Neural cell (in vitro differentiated cells): ENCODE measurements around the gene ANKRD33. TPM values are rescaled to one million over a fixed set of nuclear protein-coding genes. Genes with fewer than 3 reads are reported as not detected.

ENCODE experiments used
- H2AFZ ChIP-seq: fragments of 200-600, 300-800 bp; sonication (generic), shearing (Covaris generic); 2 replicates; pipeline ENCODE4 v1.6.0; 2014; ENCODE audit warnings: low read depth, mild to moderate bottlenecking, antibody characterized with exemption, low read length, moderate library complexity
- H3F3A ChIP-seq: fragments of 200-600 bp; shearing (Covaris generic); 2 replicates; pipeline ENCODE4 v1.6.1; 2016; ENCODE audit warnings: mild to moderate bottlenecking, moderate library complexity, mixed read lengths, antibody characterized with exemption, low read length; ENCODE audit not compliant: insufficient read depth, poor library complexity, severe bottlenecking
- H3K27ac ChIP-seq: fragments of 200-600, 300-800 bp; sonication (generic), shearing (Covaris generic); 2 replicates; pipeline ENCODE4 v1.5.1; 2014; ENCODE audit warnings: mild to moderate bottlenecking, low read length, moderate library complexity
- H3K27me3 ChIP-seq: fragments of 300-800, 200-600 bp; sonication (generic), shearing (Covaris generic); 2 replicates; pipeline ENCODE4 v1.6.0; 2014; ENCODE audit warnings: mild to moderate bottlenecking, low read depth, low read length, moderate library complexity; ENCODE audit not compliant: insufficient read depth
- H3K36me3 ChIP-seq: fragments of 300-800, 200-600 bp; sonication (generic), shearing (Covaris generic); 2 replicates; pipeline ENCODE4 v1.5.1; 2014; ENCODE audit warnings: mild to moderate bottlenecking, antibody characterized with exemption, low read length, moderate library complexity; ENCODE audit not compliant: insufficient read depth
- H3K4me2 ChIP-seq: fragments of 300-800, 200-600 bp; sonication (generic), shearing (Covaris generic); 2 replicates; pipeline ENCODE4 v1.6.0; 2014; ENCODE audit warnings: mild to moderate bottlenecking, low read length
- H3K4me3 ChIP-seq: fragments of 300-800, 200-600 bp; sonication (generic), shearing (Covaris generic); 2 replicates; pipeline ENCODE4 v1.5.1; 2014; ENCODE audit warnings: mild to moderate bottlenecking, low read length, moderate library complexity
- H3K79me2 ChIP-seq: fragments of 200-600 bp; shearing (Covaris generic); replicated peaks from 2 replicates; pipeline ENCODE4 v1.6.0; 2014; ENCODE audit warnings: mild to moderate bottlenecking, low read length, moderate library complexity; ENCODE audit not compliant: insufficient read depth
- H3K9ac ChIP-seq: fragments of 300-800, 200-600 bp; sonication (generic), shearing (Covaris generic); 2 replicates; pipeline ENCODE4 v1.6.1; 2016; ENCODE audit warnings: mild to moderate bottlenecking, low read length, mixed read lengths
- H3K9me2 ChIP-seq: fragments of 200-600 bp; shearing (Covaris generic); 2 replicates; pipeline ENCODE4 v1.6.1; 2016; ENCODE audit warnings: mild to moderate bottlenecking, low read length, mixed read lengths; ENCODE audit not compliant: insufficient read depth
- H3K9me3 ChIP-seq: fragments of 200-600, 300-800 bp; sonication (generic), shearing (Covaris generic); 2 replicates; pipeline ENCODE4 v1.6.1; 2016; ENCODE audit warnings: mild to moderate bottlenecking, mixed run types, low read length, moderate library complexity, mixed read lengths
- H4K20me1 ChIP-seq: fragments of 200-600 bp; shearing (Covaris generic); 2 replicates; pipeline ENCODE4 v1.6.1; 2016; ENCODE audit warnings: mild to moderate bottlenecking, mixed run types; ENCODE audit not compliant: insufficient read depth
- EP300 ChIP-seq: fragments of 450-650 bp; conservative IDR thresholded peaks from 2 replicates; pipeline ENCODE4 v1.6.1; 2014; ENCODE audit warnings: antibody characterized with exemption, mild to moderate bottlenecking, moderate library complexity; ENCODE audit not compliant: poor library complexity, severe bottlenecking
- EZH2 ChIP-seq: fragments of 200-600, 300-800 bp; shearing (Covaris generic), sonication (generic); IDR thresholded peaks from 2 replicates; pipeline ENCODE4 v1.6.1; 2014; ENCODE audit warnings: antibody characterized with exemption, low read length, borderline replicate concordance, mild to moderate bottlenecking; ENCODE audit not compliant: insufficient read depth, poor library complexity, severe bottlenecking
- MXI1 ChIP-seq: fragments of 450-650 bp; conservative IDR thresholded peaks from 2 replicates; pipeline ENCODE4 v1.6.1; 2014; ENCODE audit warnings: antibody characterized with exemption, mild to moderate bottlenecking; ENCODE audit not compliant: poor library complexity, severe bottlenecking
- POLR2AphosphoS5 ChIP-seq: IDR thresholded peaks from 2 replicates; pipeline ENCODE4 v1.6.1; 2012
- RAD21 ChIP-seq: fragments of 450-650 bp; conservative IDR thresholded peaks from 2 replicates; pipeline ENCODE4 v1.6.1; 2014; ENCODE audit warnings: antibody characterized with exemption, mild to moderate bottlenecking, moderate library complexity
- SMC3 ChIP-seq: fragments of 450-650 bp; conservative IDR thresholded peaks from 2 replicates; pipeline ENCODE4 v1.6.1; 2014; ENCODE audit warnings: antibody characterized with exemption, mild to moderate bottlenecking, moderate library complexity; ENCODE audit not compliant: poor library complexity
- TAF1 ChIP-seq: IDR thresholded peaks from 2 replicates; pipeline ENCODE4 v1.6.1; 2012; ENCODE audit warnings: low read depth
- polyA plus RNA-seq: library from polyadenylated mRNA; depleted of rRNA; stranded (reverse); fragments of >200 nt; gene quantifications from 2 replicates; pipeline ENCODE4 v1.2.3, GENCODE V29; 2014
- TF ChIP-seq, protein P1 (sequence below): IDR thresholded peaks from 2 replicates; pipeline ENCODE4 v1.6.1; 2012; ENCODE audit warnings: borderline replicate concordance
- TF ChIP-seq, protein P2 (sequence below): fragments of 450-650 bp; IDR thresholded peaks from 2 replicates; pipeline ENCODE4 v1.5.1; 2014; ENCODE audit warnings: antibody characterized with exemption, mild to moderate bottlenecking, moderate library complexity; ENCODE audit not compliant: poor library complexity, severe bottlenecking

The ANKRD33 gene
- polyA plus RNA-seq, 1 donor from 2014 or later, result not detected

DNA sequence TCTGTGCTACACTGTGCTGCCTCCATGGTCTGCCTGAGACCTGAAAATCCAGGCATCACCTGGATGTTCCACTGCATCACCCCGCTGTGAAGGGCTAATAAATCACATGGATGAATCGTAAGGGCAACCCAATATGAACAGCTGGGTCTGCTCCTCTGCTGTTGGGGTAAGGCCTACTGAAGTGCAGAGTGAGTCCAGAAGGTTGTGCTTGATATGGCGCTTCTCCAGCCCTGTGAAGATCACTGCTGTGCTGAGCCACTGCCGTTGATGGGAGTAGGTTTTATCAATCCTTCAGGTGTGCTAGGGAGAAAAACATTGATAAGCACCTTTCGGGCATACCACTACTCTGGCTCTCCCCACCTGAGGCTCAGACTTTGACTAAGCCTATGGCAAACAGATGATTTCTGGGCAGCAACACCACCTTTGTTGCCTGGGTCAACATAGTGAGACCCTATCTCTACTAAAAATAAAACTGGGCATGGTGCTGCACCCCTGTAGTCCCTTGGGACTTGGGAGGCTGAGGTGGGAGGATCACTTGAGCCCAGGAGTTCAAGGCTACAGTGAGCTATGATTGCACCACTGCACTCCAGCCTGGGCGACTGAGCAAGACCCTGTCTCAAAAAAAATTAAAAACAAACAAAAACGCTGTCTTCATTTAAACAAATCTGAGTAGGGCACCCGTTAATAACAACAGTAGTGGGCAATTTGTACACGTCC, 21.1 kb downstream of the ANKRD33 start:
- Histone ChIP-seq H3K9ac (no peak overlapping the region), H3F3A (no peaks in the 10 kb centered on the region), H3K9me2 (no peaks in the 10 kb centered on the region), H3K4me3 (no peak overlapping the region), H3K36me3 (no peaks in the 10 kb centered on the region), H3K9me3 (no peaks in the 10 kb centered on the region), H4K20me1 (no peaks in the 10 kb centered on the region), H3K4me2 (no peak overlapping the region), H2AFZ (no peak overlapping the region), H3K27me3 (peaks cover 5% of the 10 kb centered on the region), H3K79me2 (no peaks in the 10 kb centered on the region), H3K27ac (no peak overlapping the region)
- TF ChIP-seq RAD21 (no peak), EZH2 (no peak), EP300 (no peak), SMC3 (no peak)
- TF ChIP-seq, protein P1, sequence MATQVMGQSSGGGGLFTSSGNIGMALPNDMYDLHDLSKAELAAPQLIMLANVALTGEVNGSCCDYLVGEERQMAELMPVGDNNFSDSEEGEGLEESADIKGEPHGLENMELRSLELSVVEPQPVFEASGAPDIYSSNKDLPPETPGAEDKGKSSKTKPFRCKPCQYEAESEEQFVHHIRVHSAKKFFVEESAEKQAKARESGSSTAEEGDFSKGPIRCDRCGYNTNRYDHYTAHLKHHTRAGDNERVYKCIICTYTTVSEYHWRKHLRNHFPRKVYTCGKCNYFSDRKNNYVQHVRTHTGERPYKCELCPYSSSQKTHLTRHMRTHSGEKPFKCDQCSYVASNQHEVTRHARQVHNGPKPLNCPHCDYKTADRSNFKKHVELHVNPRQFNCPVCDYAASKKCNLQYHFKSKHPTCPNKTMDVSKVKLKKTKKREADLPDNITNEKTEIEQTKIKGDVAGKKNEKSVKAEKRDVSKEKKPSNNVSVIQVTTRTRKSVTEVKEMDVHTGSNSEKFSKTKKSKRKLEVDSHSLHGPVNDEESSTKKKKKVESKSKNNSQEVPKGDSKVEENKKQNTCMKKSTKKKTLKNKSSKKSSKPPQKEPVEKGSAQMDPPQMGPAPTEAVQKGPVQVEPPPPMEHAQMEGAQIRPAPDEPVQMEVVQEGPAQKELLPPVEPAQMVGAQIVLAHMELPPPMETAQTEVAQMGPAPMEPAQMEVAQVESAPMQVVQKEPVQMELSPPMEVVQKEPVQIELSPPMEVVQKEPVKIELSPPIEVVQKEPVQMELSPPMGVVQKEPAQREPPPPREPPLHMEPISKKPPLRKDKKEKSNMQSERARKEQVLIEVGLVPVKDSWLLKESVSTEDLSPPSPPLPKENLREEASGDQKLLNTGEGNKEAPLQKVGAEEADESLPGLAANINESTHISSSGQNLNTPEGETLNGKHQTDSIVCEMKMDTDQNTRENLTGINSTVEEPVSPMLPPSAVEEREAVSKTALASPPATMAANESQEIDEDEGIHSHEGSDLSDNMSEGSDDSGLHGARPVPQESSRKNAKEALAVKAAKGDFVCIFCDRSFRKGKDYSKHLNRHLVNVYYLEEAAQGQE, result no peak

DNA sequence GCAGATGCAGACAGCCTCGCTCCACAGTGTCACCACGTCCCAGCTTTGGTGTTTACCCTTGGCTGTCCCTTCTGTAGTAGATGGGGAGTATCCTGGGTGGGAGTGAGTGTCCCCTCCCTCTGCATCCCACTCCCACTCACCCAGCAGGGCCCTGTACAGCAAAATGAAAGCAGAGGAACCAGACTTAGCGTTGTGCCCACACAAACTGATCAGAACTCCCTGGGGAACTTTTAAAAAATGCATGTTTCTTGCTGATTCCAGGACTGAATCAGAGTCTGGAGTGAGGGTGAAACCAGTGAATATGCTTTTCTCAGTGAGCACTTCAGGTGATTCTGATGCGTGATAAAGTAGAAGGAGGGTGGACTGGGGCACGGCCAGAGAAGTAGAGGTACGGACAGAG, 22.3 kb downstream of the ANKRD33 start:
- H3K4me3 ChIP-seq, result no peak overlapping the region
- H4K20me1 ChIP-seq, result no peaks in the 10 kb centered on the region
- H3K27ac ChIP-seq, result no peak overlapping the region
- no peaks in the 10 kb centered on the region for H3K36me3 ChIP-seq
- H3K9me2 ChIP-seq, result no peaks in the 10 kb centered on the region
- no peaks in the 10 kb centered on the region for H3K9me3 ChIP-seq
- TF ChIP-seq MXI1 (no peak), TAF1 (no peak), RAD21 (no peak), EP300 (no peak), SMC3 (no peak), EZH2 (no peak), POLR2AphosphoS5 (no peak)
- TF ChIP-seq, protein P2, sequence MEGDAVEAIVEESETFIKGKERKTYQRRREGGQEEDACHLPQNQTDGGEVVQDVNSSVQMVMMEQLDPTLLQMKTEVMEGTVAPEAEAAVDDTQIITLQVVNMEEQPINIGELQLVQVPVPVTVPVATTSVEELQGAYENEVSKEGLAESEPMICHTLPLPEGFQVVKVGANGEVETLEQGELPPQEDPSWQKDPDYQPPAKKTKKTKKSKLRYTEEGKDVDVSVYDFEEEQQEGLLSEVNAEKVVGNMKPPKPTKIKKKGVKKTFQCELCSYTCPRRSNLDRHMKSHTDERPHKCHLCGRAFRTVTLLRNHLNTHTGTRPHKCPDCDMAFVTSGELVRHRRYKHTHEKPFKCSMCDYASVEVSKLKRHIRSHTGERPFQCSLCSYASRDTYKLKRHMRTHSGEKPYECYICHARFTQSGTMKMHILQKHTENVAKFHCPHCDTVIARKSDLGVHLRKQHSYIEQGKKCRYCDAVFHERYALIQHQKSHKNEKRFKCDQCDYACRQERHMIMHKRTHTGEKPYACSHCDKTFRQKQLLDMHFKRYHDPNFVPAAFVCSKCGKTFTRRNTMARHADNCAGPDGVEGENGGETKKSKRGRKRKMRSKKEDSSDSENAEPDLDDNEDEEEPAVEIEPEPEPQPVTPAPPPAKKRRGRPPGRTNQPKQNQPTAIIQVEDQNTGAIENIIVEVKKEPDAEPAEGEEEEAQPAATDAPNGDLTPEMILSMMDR, result no peak
- TF ChIP-seq, protein P1, result no peak
- no peak overlapping the region for H2AFZ ChIP-seq
- no peaks in the 10 kb centered on the region for H3F3A ChIP-seq
- H3K79me2 ChIP-seq, result no peaks in the 10 kb centered on the region
- peaks cover 5% of the 10 kb centered on the region for H3K27me3 ChIP-seq
- H3K9ac ChIP-seq, result no peak overlapping the region
- H3K4me2 ChIP-seq, result no peak overlapping the region
